HCT116 (cell line): Measurements from ENCODE around the gene MAIP1. TPM values are rescaled to one million over a fixed set of nuclear protein-coding genes. Genes with fewer than 3 reads are reported as not detected.

Experiments used
- ATAC-seq: fragments of 200-7000 bp; cut with Tn5 transposase; 2 replicates; pipeline ENCODE4 v1.9.1; 2020; ENCODE audit warnings: mild to moderate bottlenecking, moderate library complexity
- BruUV-seq: library from RNA; stranded (reverse); fragments of 400-500 nt; replicated peaks from 2 replicates; lab custom pipeline; 2021; lab: Mats Ljungman, UMichigan
- CTCF ChIA-PET: fragments of 300-600 bp; sonication (Branson Sonifier 250); formaldehyde crosslinking; loops from one replicate; lab custom pipeline; 2021; ENCODE audit warnings: antibody characterized with exemption; lab: Charles Lee
- POLR2A ChIA-PET: fragments of 300-600, 350-600 bp; sonication (Branson Sonifier 250); formaldehyde crosslinking; loops from one replicate; lab custom pipeline; 2021; ENCODE audit warnings: antibody characterized with exemption; lab: Charles Lee
- RAD21 ChIA-PET, 2 experiments: fragments of 300-600 bp; sonication (Branson Sonifier 250); formaldehyde crosslinking; loops; one replicate each; lab custom pipeline; 2023; ENCODE audit warnings: low total read pairs in 2 of 2; ENCODE audit not compliant: uncharacterized antibody in 2 of 2, unreplicated experiment in 2 of 2, low non-redundant PET in 1 of 2; lab: Charles Lee
- DNase-seq: peaks from one replicate; pipeline ENCODE4 v3.0.0-alpha.2; 2010; ENCODE audit warnings: low read depth, low spot score
- H2AFZ ChIP-seq: fragments of 200-600 bp; shearing (Covaris generic), sonication (generic); 2 replicates; pipeline ENCODE4 v1.6.1; 2017; ENCODE audit warnings: low read depth, mixed run types, mixed read lengths, antibody characterized with exemption, low read length; ENCODE audit not compliant: poor library complexity, severe bottlenecking
- H3K27ac ChIP-seq: 2 replicates; pipeline ENCODE4 v1.5.1; 2012; ENCODE audit warnings: low read depth, low read length
- H3K27me3 ChIP-seq: fragments of 200-600 bp; sonication (generic); 2 replicates; pipeline ENCODE4 v1.6.1; 2016; ENCODE audit warnings: mixed run types, low read length, mixed read lengths; ENCODE audit not compliant: insufficient read depth
- H3K36me3 ChIP-seq, 2 experiments: fragments of 200-500 bp in 1 of 2; fragments of 200-600 bp in 1 of 2; sonication (Bioruptor generic) in 1 of 2; sonication (generic) in 1 of 2; 2 replicates each; pipeline versions ENCODE4 v1.5.1 to v1.6.1; 2014 to 2016; ENCODE audit warnings: low read length in 2 of 2, inconsistent platforms in 1 of 2, mixed read lengths in 1 of 2, mixed run types in 1 of 2; ENCODE audit not compliant: insufficient read depth in 2 of 2, control insufficient read depth in 1 of 2
- H3K4me1 ChIP-seq, 2 experiments: fragments of 200-600 bp in 1 of 2; sonication (generic) in 1 of 2; 2 replicates each; pipeline versions ENCODE4 v1.5.1 to v1.6.1; 2012 to 2017; ENCODE audit warnings: low read length in 2 of 2, inconsistent platforms in 1 of 2, mild to moderate bottlenecking in 1 of 2, mixed read lengths in 1 of 2, mixed run types in 1 of 2, moderate library complexity in 1 of 2; ENCODE audit not compliant: insufficient read depth in 2 of 2, control insufficient read depth in 1 of 2
- H3K4me2 ChIP-seq: fragments of 200-600 bp; sonication (generic); 2 replicates; pipeline ENCODE4 v1.6.1; 2017; ENCODE audit warnings: mixed run types, low read length, mixed read lengths
- H3K4me3 ChIP-seq, 2 experiments: fragments of 200-600 bp in 1 of 2; sonication (generic) in 1 of 2; replicated peaks in 1 of 2; 2 replicates each; pipeline ENCODE4 v1.5.1; 2011 to 2016; ENCODE audit warnings: low read length in 2 of 2, control low read depth in 1 of 2, low read depth in 1 of 2, mild to moderate bottlenecking in 1 of 2, mixed read lengths in 1 of 2, mixed run types in 1 of 2
- H3K79me2 ChIP-seq: fragments of 200-600 bp; sonication (generic); 2 replicates; pipeline ENCODE4 v1.6.1; 2017; ENCODE audit warnings: mild to moderate bottlenecking, mixed run types, low read length, moderate library complexity, mixed read lengths; ENCODE audit not compliant: insufficient read depth
- H3K9ac ChIP-seq: fragments of 200-600 bp; sonication (generic); 2 replicates; pipeline ENCODE4 v1.6.1; 2016; ENCODE audit warnings: low read length, mixed read lengths
- H3K9me2 ChIP-seq: fragments of 200-600 bp; sonication (generic), shearing (Covaris generic); 2 replicates; pipeline ENCODE4 v1.6.1; 2017; ENCODE audit warnings: mixed run types, mild to moderate bottlenecking, moderate library complexity; ENCODE audit not compliant: insufficient read depth
- H3K9me3 ChIP-seq, 2 experiments: fragments of 200-500 bp in 1 of 2; fragments of 200-600 bp in 1 of 2; sonication (Bioruptor generic) in 1 of 2; sonication (generic) in 1 of 2; 2 replicates each; pipeline ENCODE4 v1.6.1; 2014 to 2017; ENCODE audit warnings: low read length in 2 of 2, mixed read lengths in 2 of 2, inconsistent platforms in 1 of 2, low read depth in 1 of 2, mild to moderate bottlenecking in 1 of 2, mixed run types in 1 of 2, moderate library complexity in 1 of 2; ENCODE audit not compliant: control insufficient read depth in 1 of 2, insufficient read depth in 1 of 2
- H4K20me1 ChIP-seq: fragments of 200-600 bp; sonication (generic), shearing (Covaris generic); 2 replicates; pipeline ENCODE4 v1.6.1; 2017; ENCODE audit warnings: mixed run types, mild to moderate bottlenecking, moderate library complexity; ENCODE audit not compliant: insufficient read depth
- EGR1 ChIP-seq: IDR thresholded peaks from 2 replicates; pipeline ENCODE4 v1.6.1; 2012; ENCODE audit warnings: low read depth
- FOSL1 ChIP-seq: IDR thresholded peaks from 2 replicates; pipeline ENCODE4 v1.6.1; 2012; ENCODE audit warnings: low read depth
- JUND ChIP-seq: IDR thresholded peaks from 2 replicates; pipeline ENCODE4 v1.6.1; 2012
- RAD21 ChIP-seq: IDR thresholded peaks from 2 replicates; pipeline ENCODE4 v1.6.1; 2012; ENCODE audit warnings: low read depth, mild to moderate bottlenecking
- SP1 ChIP-seq: IDR thresholded peaks from 2 replicates; pipeline ENCODE4 v1.6.1; 2012; ENCODE audit warnings: low read depth
- SRF ChIP-seq: IDR thresholded peaks from 2 replicates; pipeline ENCODE4 v1.6.1; 2012; ENCODE audit warnings: low read depth
- intact Hi-C: fragments of 100-400 bp; cut with micrococcal nuclease; formaldehyde crosslinking; loops from 2 replicates; pipeline ENCODE4 v1.10.0; 2022
- total RNA-seq: library from RNA; stranded (reverse); gene quantifications from one replicate; pipeline ENCODE4 v1.2.1, GENCODE V29; 2021; ENCODE audit not compliant: unreplicated experiment
- TF ChIP-seq, protein P1 (sequence below): IDR thresholded peaks from 2 replicates; pipeline ENCODE4 v1.6.1; 2011; ENCODE audit warnings: mild to moderate bottlenecking, low read length, moderate library complexity; ENCODE audit not compliant: insufficient replicate concordance; ENCODE audit errors: extremely low read depth
- TF ChIP-seq, protein P2 (sequence below): IDR thresholded peaks from 2 replicates; pipeline ENCODE4 v1.6.1; 2012; ENCODE audit warnings: low read depth

Gene MAIP1
- total RNA-seq, 1 experiment from 2014 or later, result 32.5 TPM

DNA sequence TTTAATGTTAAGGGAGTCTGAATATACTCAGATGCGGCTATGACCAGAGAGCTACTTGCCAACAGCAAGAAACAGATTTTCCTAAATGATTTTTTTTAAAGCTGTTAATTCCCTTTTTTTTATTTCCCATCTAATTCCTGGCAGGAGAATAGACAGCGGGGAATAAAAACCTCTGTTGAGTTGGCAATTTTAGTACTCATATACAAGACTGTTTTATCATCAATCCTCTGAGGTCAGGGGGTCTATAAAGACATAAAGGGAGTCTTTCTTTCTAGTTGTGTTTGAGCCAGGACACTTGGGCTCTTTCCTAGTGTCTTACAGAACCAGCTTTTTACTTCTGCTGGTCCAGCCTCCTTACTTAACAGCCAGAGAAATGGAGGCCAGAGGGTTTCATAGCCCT is 29.4 kb downstream of the MAIP1 start:
- Histone ChIP-seq H3K9me3 (no peaks in the 10 kb centered on the region), H3K36me3 (no peaks in the 10 kb centered on the region), H3K27ac (no peak overlapping the region), H3K27me3 (no peaks in the 10 kb centered on the region), H3K9ac (no peak overlapping the region), H2AFZ (no peak overlapping the region), H3K79me2 (no peaks in the 10 kb centered on the region), H3K9me2 (no peaks in the 10 kb centered on the region), H3K4me2 (no peak overlapping the region), H3K4me1 (peaks cover 0 to 10% of the 10 kb centered on the region in 2 experiments; a peak in 2 of 4 replicates), H4K20me1 (no peaks in the 10 kb centered on the region), H3K4me3 (no peak overlapping the region)
- POLR2A ChIA-PET, result interaction anchor here (1.8 kb wide), 1 partner anchor 9 kb away, joined by 7 read pairs; no protein-coding TSS in a partner anchor
- TF ChIP-seq SRF (no peak), FOSL1 (no peak), SP1 (no peak), RAD21 (no peak), EGR1 (no peak), JUND (no peak)
- TF ChIP-seq, protein P1, sequence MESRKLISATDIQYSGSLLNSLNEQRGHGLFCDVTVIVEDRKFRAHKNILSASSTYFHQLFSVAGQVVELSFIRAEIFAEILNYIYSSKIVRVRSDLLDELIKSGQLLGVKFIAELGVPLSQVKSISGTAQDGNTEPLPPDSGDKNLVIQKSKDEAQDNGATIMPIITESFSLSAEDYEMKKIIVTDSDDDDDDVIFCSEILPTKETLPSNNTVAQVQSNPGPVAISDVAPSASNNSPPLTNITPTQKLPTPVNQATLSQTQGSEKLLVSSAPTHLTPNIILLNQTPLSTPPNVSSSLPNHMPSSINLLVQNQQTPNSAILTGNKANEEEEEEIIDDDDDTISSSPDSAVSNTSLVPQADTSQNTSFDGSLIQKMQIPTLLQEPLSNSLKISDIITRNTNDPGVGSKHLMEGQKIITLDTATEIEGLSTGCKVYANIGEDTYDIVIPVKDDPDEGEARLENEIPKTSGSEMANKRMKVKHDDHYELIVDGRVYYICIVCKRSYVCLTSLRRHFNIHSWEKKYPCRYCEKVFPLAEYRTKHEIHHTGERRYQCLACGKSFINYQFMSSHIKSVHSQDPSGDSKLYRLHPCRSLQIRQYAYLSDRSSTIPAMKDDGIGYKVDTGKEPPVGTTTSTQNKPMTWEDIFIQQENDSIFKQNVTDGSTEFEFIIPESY, result no peak
- TF ChIP-seq, protein P2, sequence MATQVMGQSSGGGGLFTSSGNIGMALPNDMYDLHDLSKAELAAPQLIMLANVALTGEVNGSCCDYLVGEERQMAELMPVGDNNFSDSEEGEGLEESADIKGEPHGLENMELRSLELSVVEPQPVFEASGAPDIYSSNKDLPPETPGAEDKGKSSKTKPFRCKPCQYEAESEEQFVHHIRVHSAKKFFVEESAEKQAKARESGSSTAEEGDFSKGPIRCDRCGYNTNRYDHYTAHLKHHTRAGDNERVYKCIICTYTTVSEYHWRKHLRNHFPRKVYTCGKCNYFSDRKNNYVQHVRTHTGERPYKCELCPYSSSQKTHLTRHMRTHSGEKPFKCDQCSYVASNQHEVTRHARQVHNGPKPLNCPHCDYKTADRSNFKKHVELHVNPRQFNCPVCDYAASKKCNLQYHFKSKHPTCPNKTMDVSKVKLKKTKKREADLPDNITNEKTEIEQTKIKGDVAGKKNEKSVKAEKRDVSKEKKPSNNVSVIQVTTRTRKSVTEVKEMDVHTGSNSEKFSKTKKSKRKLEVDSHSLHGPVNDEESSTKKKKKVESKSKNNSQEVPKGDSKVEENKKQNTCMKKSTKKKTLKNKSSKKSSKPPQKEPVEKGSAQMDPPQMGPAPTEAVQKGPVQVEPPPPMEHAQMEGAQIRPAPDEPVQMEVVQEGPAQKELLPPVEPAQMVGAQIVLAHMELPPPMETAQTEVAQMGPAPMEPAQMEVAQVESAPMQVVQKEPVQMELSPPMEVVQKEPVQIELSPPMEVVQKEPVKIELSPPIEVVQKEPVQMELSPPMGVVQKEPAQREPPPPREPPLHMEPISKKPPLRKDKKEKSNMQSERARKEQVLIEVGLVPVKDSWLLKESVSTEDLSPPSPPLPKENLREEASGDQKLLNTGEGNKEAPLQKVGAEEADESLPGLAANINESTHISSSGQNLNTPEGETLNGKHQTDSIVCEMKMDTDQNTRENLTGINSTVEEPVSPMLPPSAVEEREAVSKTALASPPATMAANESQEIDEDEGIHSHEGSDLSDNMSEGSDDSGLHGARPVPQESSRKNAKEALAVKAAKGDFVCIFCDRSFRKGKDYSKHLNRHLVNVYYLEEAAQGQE, result no peak
- ATAC-seq (no peak), DNase-seq (no peak)
- no TSS peak for BruUV-seq
- CTCF ChIA-PET, result interaction anchor here (1.2 to 4.5 kb wide), 4 partner anchors 9 to 497 kb away, joined by 3 to 60 read pairs (median 7); no protein-coding TSS in a partner anchor
- intact Hi-C loops, result loop anchor here (1.0 kb wide), 1 partner anchor 487 kb away; no protein-coding TSS in a partner anchor
- RAD21 ChIA-PET, result no interaction called here
